Gastrocnemius medialis (tissue), 4 donors: ENCODE data around the gene PIK3C2B. TPM values are rescaled to one million over a fixed set of nuclear protein-coding genes. Genes with fewer than 3 reads are reported as not detected.

Experiments used
- ATAC-seq, 2 donors: fragments of 150-250 bp; one replicate each; pipeline ENCODE4 v1.9.1; 2016
- DNase-seq, 2 donors: peaks; one replicate each; pipeline ENCODE4 v3.0.0-alpha.2; 2019
- H3K27ac ChIP-seq, 4 donors: fragments of 200-600 bp; sonication (generic); 1 replicate in 1 of 4; 2 replicates in 3 of 4; pipeline ENCODE4 v1.5.1; 2016 to 2018; ENCODE audit warnings: mild to moderate bottlenecking in 2 of 4, moderate library complexity in 1 of 4
- H3K27me3 ChIP-seq, 3 donors: fragments of 200-600 bp; sonication (generic) in 2 of 3; 1 replicate in 1 of 3; 2 replicates in 2 of 3; pipeline versions ENCODE4 v1.5.1 to v1.6.0; 2016 to 2019; ENCODE audit warnings: mild to moderate bottlenecking in 1 of 3, moderate library complexity in 1 of 3
- H3K36me3 ChIP-seq, 2 donors: fragments of 200-600 bp; sonication (generic) in 1 of 2; one replicate each; pipeline ENCODE4 v1.5.1; 2017 to 2018
- H3K4me1 ChIP-seq, 2 donors: fragments of 200-600 bp; sonication (generic) in 1 of 2; one replicate each; pipeline ENCODE4 v1.5.1; 2016 to 2017; ENCODE audit warnings: mild to moderate bottlenecking in 2 of 2
- H3K4me3 ChIP-seq, 4 donors: fragments of 200-600 bp; sonication (generic) in 3 of 4; 1 replicate in 1 of 4; 2 replicates in 3 of 4; pipeline ENCODE4 v1.5.1; 2016 to 2019; ENCODE audit warnings: mild to moderate bottlenecking in 2 of 4
- H3K9me3 ChIP-seq, 3 donors: fragments of 200-600 bp; sonication (generic) in 2 of 3; 1 replicate in 1 of 3; 2 replicates in 2 of 3; pipeline ENCODE4 v1.5.1; 2016 to 2019
- CTCF ChIP-seq, 5 experiments: fragments of 450-650 bp in 3 of 5; fragments of 200-600 bp in 2 of 5; sonication (generic) in 2 of 5; IDR thresholded peaks in 4 of 5; conservative IDR thresholded peaks in 1 of 5; 1 replicate in 4 of 5; 2 replicates in 1 of 5; pipeline ENCODE4 v1.5.1; 2016 to 2019; ENCODE audit warnings: antibody characterized with exemption in 5 of 5, mild to moderate bottlenecking in 3 of 5, moderate library complexity in 3 of 5
- POLR2A ChIP-seq, 2 donors: fragments of 450-650 bp; IDR thresholded peaks; one replicate each; pipeline ENCODE4 v1.6.1; 2017; ENCODE audit warnings: antibody characterized with exemption in 2 of 2, mild to moderate bottlenecking in 2 of 2, moderate library complexity in 2 of 2
- in situ Hi-C, 4 donors: fragments of 200-750 bp; cut with MboI; loops; one replicate each; pipeline versions ENCODE4 v1.15.0 to v1.8.0; 2017; ENCODE audit warnings: low sequenced_read_pairs in 4 of 4
- intact Hi-C: fragments of 100-400 bp; cut with DNase I; formaldehyde crosslinking; loops from one replicate; pipeline ENCODE4 v1.15.1; 2023; ENCODE audit warnings: low total_unique reads
- total RNA-seq, 4 donors: library from RNA; depleted of rRNA; stranded (reverse); fragments of >200 nt; gene quantifications; one replicate each; pipeline versions ENCODE4 v1.1.0 to v1.2.3, GENCODE V29; 2016

PIK3C2B gene
- total RNA-seq, 4 donors from 2014 or later: 2.8 to 6.0 (median 3.8) TPM

GRCh38 chr1:204465546-204466415 is 28.8 kb downstream of the PIK3C2B start:
- Histone ChIP-seq H3K36me3 (no peaks in the 10 kb centered on the region), H3K4me1 (peaks cover 52 to 64% of the 10 kb centered on the region in 2 donors)

DNA sequence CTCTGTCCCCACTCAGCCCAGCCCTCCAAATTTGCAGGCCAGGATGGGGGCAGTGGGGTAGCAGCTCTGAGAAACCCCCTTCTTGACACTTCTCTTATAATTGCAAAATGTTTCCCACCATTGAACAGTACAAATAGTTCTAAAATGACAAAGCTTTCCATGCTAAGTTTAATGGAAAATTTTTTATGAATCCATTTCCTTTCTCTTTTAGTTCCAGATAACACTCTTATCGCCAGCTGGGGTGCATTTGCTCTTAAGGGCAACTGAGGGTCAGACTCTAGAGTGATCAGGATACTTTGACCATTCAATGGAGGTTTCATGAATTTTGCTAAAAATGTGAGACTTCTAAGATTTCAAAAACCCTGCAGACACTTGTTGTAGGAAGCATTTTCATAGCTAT is 29.9 kb downstream of the PIK3C2B start:
- no peaks in the 10 kb centered on the region for H3K36me3 ChIP-seq
- intact Hi-C loops: no loop called here
- in situ Hi-C loops: no loop called here

More at GRCh38 chr1:204465546-204466415, 28.8 kb downstream of the PIK3C2B start:
- TF ChIP-seq CTCF (IDR thresholded peaks at IDR 0.05 in 4 of 5, conservative IDR thresholded peaks at IDR 0.05 in 1 of 5) (no peak), POLR2A (IDR thresholded peaks at IDR 0.05) (no peak)
- H3K9me3 ChIP-seq: no peaks in the 10 kb centered on the region
- ATAC-seq (peak in 1 of 2 donors; percentile 29), DNase-seq (no peak)
- intact Hi-C loops (no loop called here), in situ Hi-C loops (no loop called here)
- no peaks in the 10 kb centered on the region for H3K27me3 ChIP-seq
- H3K27ac ChIP-seq: peak overlapping the region; percentile 86 to 95 (median 92)
- peak overlapping the region in 3 of 4 donors; percentile 36 to 50 (median 40) for H3K4me3 ChIP-seq

GRCh38 chr1:204464187-204464631 is 30.4 kb downstream of the PIK3C2B start:
- intact Hi-C loops: no loop called here
- TF ChIP-seq POLR2A (IDR thresholded peaks at IDR 0.05): no peak
- no peak for TF ChIP-seq CTCF (IDR thresholded peaks at IDR 0.05 in 4 of 5, conservative IDR thresholded peaks at IDR 0.05 in 1 of 5)
- in situ Hi-C loops: no loop called here
- H3K36me3 ChIP-seq: no peaks in the 10 kb centered on the region
- H3K4me1 ChIP-seq: peaks cover 52 to 64% of the 10 kb centered on the region in 2 donors
- peak overlapping the region; percentile 28 to 95 (median 90) for H3K27ac ChIP-seq
- H3K4me3 ChIP-seq: no peak overlapping the region
- DNase-seq: no peak
- H3K9me3 ChIP-seq: no peaks in the 10 kb centered on the region
- H3K27me3 ChIP-seq: no peaks in the 10 kb centered on the region
- ATAC-seq: no peak

More for the DNA sequence above, 29.9 kb downstream of the PIK3C2B start:
- Histone ChIP-seq H3K9me3 (no peaks in the 10 kb centered on the region), H3K4me3 (no peak overlapping the region), H3K27ac (peak overlapping the region; percentile 86 to 95 (median 92)), H3K27me3 (no peaks in the 10 kb centered on the region), H3K4me1 (peaks cover 52 to 64% of the 10 kb centered on the region in 2 donors)
- DNase-seq: no peak
- no peak for TF ChIP-seq CTCF (IDR thresholded peaks at IDR 0.05 in 4 of 5, conservative IDR thresholded peaks at IDR 0.05 in 1 of 5)
- no peak for TF ChIP-seq POLR2A (IDR thresholded peaks at IDR 0.05)
- no peak for ATAC-seq

- Histone ChIP-seq H3K9me3 (no peaks in the 10 kb centered on the region), H3K4me3 (no peak overlapping the region), H3K4me1 (peaks cover 52 to 60% of the 10 kb centered on the region in 2 donors), H3K36me3 (no peaks in the 10 kb centered on the region), H3K27me3 (no peaks in the 10 kb centered on the region), H3K27ac (peak overlapping the region in 3 of 4 donors; percentile 86 to 95 (median 95))
- no peak for TF ChIP-seq CTCF (IDR thresholded peaks at IDR 0.05 in 4 of 5, conservative IDR thresholded peaks at IDR 0.05 in 1 of 5)
- no peak for TF ChIP-seq POLR2A (IDR thresholded peaks at IDR 0.05)
- in situ Hi-C loops (no loop called here), intact Hi-C loops (no loop called here)
- DNase-seq: no peak
- ATAC-seq: no peak
These were observed 31.2 kb downstream of the PIK3C2B start for GRCh38 chr1:204463125-204464060.
